NCI-H524 treated with DMSO at 0.1 percent for 48 hours (cell line): ENCODE data around the gene GLIS2.

Source experiments
- DNase-seq: peaks from one replicate; lab custom pipeline; 2025; lab: John Stamatoyannopoulos, UW

The GLIS2 gene

GRCh38 chr16:4298761-4299522 lies 16.9 kb upstream of the GLIS2 start:
- DNase-seq = peak; percentile 46

- DNase-seq = no peak
Measured at GRCh38 chr16:4301177-4301576, 14.7 kb upstream of the GLIS2 start.

- no peak for DNase-seq
Measured at GRCh38 chr16:4301968-4302367, 13.9 kb upstream of the GLIS2 start.

GRCh38 chr16:4303973-4304372 lies 11.9 kb upstream of the GLIS2 start:
- peak; percentile 87 for DNase-seq

- peak; percentile 93 for DNase-seq
Measured at GRCh38 chr16:4306470-4307214, 9.2 kb upstream of the GLIS2 start.

GRCh38 chr16:4307215-4308037 lies 8.4 kb upstream of the GLIS2 start:
- DNase-seq = peak; percentile 24

- DNase-seq = no peak
Measured at GRCh38 chr16:4309102-4309832, 6.6 kb upstream of the GLIS2 start.

GRCh38 chr16:4309833-4310266 lies 6.0 kb upstream of the GLIS2 start:
- no peak for DNase-seq

GRCh38 chr16:4313563-4314531 lies 2.0 kb upstream of the GLIS2 start:
- no peak for DNase-seq

- no peak for DNase-seq
Measured at GRCh38 chr16:4314532-4315185, 1.2 kb upstream of the GLIS2 start.

GRCh38 chr16:4316108-4316863 lies 419 bp downstream of the GLIS2 start:
- DNase-seq = no peak

- DNase-seq = no peak
Measured at GRCh38 chr16:4316864-4317531, 1.1 kb downstream of the GLIS2 start.

- no peak for DNase-seq
Measured at GRCh38 chr16:4317532-4318450, 1.9 kb downstream of the GLIS2 start.

- no peak for DNase-seq
Measured at GRCh38 chr16:4318451-4318910, 2.6 kb downstream of the GLIS2 start.

GRCh38 chr16:4318967-4319366 lies 3.1 kb downstream of the GLIS2 start:
- no peak for DNase-seq

GRCh38 chr16:4319454-4320421 lies 3.9 kb downstream of the GLIS2 start:
- DNase-seq = no peak
